ENCODE results near the gene CELF4. TPM values are rescaled to one million over a fixed set of nuclear protein-coding genes. Genes with fewer than 3 reads are reported as not detected.

CELF4 gene
- total RNA-seq, 1 donor from 2014 or later: 2.3 TPM

DNA sequence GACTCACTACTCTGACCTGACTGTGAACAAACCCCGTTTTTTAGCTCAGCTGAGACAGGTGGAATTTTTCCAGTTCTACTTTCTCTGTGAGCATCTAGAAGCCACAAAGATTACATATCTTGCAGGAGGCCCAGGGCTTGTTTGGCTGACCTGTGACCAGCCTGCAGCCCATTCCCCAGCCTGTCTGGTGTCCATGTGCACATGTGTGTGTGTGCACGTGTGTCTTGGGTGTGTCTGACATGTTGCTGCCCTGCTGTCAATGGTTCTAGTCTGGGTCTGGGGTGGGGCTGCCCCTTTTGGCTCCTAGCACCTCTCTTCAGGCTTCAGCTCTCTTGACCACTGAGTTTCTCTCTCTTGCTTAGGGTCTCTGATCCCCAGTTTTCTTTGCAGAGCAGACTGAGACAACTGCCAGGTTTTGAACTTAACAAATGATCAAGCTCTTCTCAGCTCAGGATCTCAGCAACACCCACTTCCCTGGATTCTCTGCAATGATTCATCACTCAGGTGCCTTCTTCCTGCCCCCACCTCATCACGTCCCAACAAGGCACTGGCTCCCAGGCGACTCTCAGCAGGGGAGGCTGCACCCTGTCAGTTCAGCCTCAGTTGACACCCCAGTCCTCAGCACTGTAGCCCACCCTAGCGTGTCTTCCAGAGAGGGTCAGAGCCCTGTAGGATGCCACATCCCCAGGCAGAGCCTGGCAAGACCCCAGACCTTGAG is 130.3 kb downstream of the CELF4 start:
- H3K4me1 Mint-ChIP-seq: no peaks in the 10 kb centered on the region
- no peaks in the 10 kb centered on the region for H3K9me3 Mint-ChIP-seq
- peaks cover 50% of the 10 kb centered on the region for H3K27me3 Mint-ChIP-seq (ENCODE audit: low read depth)
- DNase-seq (ENCODE audit: low spot score in 2 of 2, unreplicated experiment in 2 of 2): no peak
- H3K27ac Mint-ChIP-seq: no peak overlapping the region
- no peaks in the 10 kb centered on the region for H3K36me3 Mint-ChIP-seq
- H3K4me3 Mint-ChIP-seq: no peak overlapping the region
- TF ChIP-seq, protein P1, sequence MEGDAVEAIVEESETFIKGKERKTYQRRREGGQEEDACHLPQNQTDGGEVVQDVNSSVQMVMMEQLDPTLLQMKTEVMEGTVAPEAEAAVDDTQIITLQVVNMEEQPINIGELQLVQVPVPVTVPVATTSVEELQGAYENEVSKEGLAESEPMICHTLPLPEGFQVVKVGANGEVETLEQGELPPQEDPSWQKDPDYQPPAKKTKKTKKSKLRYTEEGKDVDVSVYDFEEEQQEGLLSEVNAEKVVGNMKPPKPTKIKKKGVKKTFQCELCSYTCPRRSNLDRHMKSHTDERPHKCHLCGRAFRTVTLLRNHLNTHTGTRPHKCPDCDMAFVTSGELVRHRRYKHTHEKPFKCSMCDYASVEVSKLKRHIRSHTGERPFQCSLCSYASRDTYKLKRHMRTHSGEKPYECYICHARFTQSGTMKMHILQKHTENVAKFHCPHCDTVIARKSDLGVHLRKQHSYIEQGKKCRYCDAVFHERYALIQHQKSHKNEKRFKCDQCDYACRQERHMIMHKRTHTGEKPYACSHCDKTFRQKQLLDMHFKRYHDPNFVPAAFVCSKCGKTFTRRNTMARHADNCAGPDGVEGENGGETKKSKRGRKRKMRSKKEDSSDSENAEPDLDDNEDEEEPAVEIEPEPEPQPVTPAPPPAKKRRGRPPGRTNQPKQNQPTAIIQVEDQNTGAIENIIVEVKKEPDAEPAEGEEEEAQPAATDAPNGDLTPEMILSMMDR (IDR thresholded peaks at IDR 0.05; ENCODE audit: unreplicated experiment): no peak

DNA sequence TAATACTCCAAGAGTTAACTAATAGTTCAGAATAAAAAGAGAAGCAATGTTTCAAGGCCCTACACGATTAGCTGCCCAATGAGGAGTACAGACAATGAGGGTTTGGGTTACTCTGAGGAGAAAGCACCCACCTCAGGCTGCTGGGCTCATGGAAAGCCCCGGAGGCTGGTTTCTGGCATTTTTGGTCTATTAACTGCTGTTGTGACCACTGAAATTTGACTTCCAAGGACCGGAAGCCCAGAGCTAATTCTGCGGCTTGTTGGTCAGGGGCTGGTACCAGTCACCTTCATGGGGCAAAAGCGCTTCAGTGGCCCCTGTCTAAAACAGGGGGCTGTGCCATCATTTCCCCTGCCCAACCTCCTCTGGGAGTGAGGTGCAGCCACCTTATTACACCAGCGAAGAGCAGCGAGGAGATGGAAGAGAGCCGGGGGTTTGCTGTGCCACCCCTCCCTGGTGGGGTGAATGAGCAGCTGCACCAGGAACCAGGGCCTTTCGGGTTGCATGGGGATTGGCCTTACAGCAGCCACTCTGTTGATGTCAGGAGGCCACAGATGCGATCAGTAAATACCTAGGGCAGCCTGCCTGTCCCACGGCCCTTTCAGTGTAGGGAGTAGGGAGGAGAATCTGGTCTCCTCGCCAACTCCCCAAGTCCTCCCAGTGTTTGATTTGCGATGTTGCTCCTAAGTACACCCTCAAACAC is 131.3 kb downstream of the CELF4 start:
- Mint-ChIP-seq H3K4me1 (no peaks in the 10 kb centered on the region), H3K36me3 (no peaks in the 10 kb centered on the region)

DNA sequence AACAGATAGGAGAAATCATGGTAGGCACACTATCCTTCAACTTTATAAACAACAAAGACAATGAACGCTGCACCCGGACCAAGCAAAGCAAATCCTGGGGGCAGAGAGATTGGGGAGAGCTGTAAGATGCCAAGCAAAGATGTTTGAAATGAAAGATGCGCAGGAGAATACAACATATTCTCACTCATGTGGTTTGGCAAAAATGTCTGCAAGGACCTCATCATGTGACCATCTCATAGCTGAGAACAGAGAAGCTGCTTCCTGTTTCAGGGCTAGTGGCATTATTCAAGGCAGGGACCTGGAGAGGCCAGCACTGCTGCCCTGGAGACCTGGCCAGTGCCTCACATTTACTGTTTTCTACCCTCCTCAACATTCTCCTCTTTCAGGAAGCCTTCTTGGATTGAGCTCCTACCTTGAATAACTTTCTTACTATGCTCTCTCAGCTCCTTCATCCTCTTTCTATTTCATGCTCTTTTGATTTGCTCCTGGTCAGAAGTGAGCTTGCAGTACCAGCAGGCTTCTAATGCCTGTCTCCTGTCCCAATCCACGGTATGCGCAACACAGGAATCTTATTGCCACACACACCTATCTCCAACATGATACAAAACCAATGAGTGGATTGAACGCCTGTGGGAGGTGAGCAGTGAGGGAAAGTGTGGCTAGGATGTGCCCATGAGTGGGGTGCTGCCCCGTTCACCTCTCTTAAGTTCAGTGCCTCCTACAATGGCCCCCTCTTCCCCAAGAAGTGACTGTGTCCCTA is 133.0 kb downstream of the CELF4 start:
- Mint-ChIP-seq H3K27me3 (ENCODE audit: low read depth) (peaks cover 38% of the 10 kb centered on the region), H3K4me3 (no peak overlapping the region), H3K27ac (no peak overlapping the region), H3K4me1 (no peaks in the 10 kb centered on the region), H3K9me3 (no peaks in the 10 kb centered on the region), H3K36me3 (no peaks in the 10 kb centered on the region)
- DNase-seq (ENCODE audit: low spot score in 2 of 2, unreplicated experiment in 2 of 2): no peak
- TF ChIP-seq, protein P1 (IDR thresholded peaks at IDR 0.05; ENCODE audit: unreplicated experiment): no peak

More for the DNA sequence above, 131.3 kb downstream of the CELF4 start:
- Mint-ChIP-seq H3K4me3 (no peak overlapping the region), H3K27ac (no peak overlapping the region), H3K9me3 (no peaks in the 10 kb centered on the region), H3K27me3 (ENCODE audit: low read depth) (peaks cover 50% of the 10 kb centered on the region)
- DNase-seq (ENCODE audit: low spot score in 2 of 2, unreplicated experiment in 2 of 2): no peak
- TF ChIP-seq, protein P1 (IDR thresholded peaks at IDR 0.05; ENCODE audit: unreplicated experiment): no peak

DNA sequence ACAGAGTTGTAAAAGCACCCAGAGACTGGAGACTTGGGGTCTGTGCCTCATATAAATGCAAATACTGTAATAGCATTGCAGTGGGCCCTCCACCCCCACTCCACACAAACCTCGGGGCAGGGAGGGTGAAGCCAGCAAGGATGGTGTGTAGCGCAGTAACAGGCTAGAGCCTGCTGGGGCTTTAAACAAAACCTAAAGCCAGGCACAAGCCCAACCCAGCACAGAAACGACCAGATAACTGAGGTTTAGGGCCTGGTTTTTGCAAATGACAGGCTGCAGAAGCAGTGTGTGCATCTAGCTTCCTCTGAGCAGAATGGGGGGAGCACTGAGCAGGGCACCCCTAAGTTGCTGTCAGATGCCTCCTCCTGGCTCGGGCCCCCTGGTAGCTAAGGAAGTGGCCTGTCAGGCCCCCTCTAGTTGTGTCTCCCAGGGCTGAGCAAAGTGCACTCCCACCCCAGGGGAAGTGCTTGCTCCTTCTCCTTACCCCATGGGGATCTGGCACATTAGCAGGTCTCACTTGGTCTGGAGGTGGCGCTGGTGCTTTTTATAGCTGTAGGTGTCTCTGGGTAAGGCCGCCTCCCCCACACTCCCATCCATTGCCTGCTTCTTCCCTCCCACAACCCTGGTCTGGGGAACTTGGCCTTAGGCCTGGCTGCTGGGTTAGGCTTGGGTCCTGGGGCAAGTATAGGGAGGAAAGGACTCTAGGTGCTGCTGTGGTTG is 135.1 kb downstream of the CELF4 start:
- TF ChIP-seq, protein P1 (IDR thresholded peaks at IDR 0.05; ENCODE audit: unreplicated experiment): no peak
- Mint-ChIP-seq H3K36me3 (no peaks in the 10 kb centered on the region), H3K27me3 (ENCODE audit: low read depth) (peaks cover 20% of the 10 kb centered on the region), H3K4me1 (no peaks in the 10 kb centered on the region), H3K4me3 (no peak overlapping the region), H3K27ac (no peak overlapping the region), H3K9me3 (no peaks in the 10 kb centered on the region)
- no peak for DNase-seq (ENCODE audit: low spot score in 2 of 2, unreplicated experiment in 2 of 2)

DNA sequence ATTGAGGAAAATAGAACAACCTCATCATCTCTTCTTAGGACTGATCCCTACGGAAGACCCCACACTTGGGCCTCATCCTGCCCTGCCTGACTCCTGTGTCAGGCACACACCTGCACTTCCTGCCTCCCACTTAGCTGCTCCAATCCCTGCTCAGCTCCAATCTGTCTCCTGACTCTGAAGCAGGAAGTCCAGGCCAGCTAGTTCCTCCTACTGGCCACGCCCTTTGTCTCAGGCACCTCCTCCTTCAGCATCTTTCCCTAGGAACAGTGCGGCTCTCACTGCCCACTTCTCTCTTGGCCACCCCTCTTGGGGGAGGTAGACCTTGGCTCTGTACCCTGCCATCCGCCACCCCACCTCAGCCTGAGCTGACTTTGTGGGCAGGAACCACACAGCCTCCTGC is 135.8 kb downstream of the CELF4 start:
- DNase-seq (ENCODE audit: low spot score in 2 of 2, unreplicated experiment in 2 of 2): no peak
- Mint-ChIP-seq H3K4me3 (no peak overlapping the region), H3K36me3 (no peaks in the 10 kb centered on the region), H3K27me3 (ENCODE audit: low read depth) (peaks cover 21% of the 10 kb centered on the region), H3K27ac (no peak overlapping the region), H3K9me3 (no peaks in the 10 kb centered on the region), H3K4me1 (no peaks in the 10 kb centered on the region)
- TF ChIP-seq, protein P1 (IDR thresholded peaks at IDR 0.05; ENCODE audit: unreplicated experiment): no peak

All from mesothelial cell of epicardium (in vitro differentiated cells).